DMS153 treated with DMSO at 0.1 percent for 48 hours (cell line): ENCODE results near the gene RPS19BP1.
"Not testable (repeated sequence)": the region's sequence is repeated elsewhere in the genome, so short reads cannot be mapped to it uniquely, and the experiment has no call there.

Experiments
- DNase-seq: peaks from one replicate; lab custom pipeline; 2025; ENCODE audit not compliant: unreplicated experiment; lab: John Stamatoyannopoulos, UW

The RPS19BP1 gene

GRCh38 chr22:39528681-39529486 lies 3.7 kb downstream of the RPS19BP1 start:
- peak; percentile 93 for DNase-seq

- peak; percentile 37 for DNase-seq
Observed at GRCh38 chr22:39528080-39528661, 4.4 kb downstream of the RPS19BP1 start.

GRCh38 chr22:39527481-39527961 lies 5.0 kb downstream of the RPS19BP1 start:
- no peak for DNase-seq

GRCh38 chr22:39526736-39527171 lies 5.8 kb downstream of the RPS19BP1 start:
- no peak for DNase-seq

GRCh38 chr22:39525658-39525975 lies 6.9 kb downstream of the RPS19BP1 start:
- DNase-seq = no peak

GRCh38 chr22:39524753-39525657 lies 7.5 kb downstream of the RPS19BP1 start:
- no peak for DNase-seq

- no peak for DNase-seq
Observed at GRCh38 chr22:39524089-39524752, 8.3 kb downstream of the RPS19BP1 start.

- no peak for DNase-seq
Observed at GRCh38 chr22:39522567-39523300, 9.8 kb downstream of the RPS19BP1 start.

GRCh38 chr22:39522091-39522490 lies 10.5 kb downstream of the RPS19BP1 start:
- not testable (repeated sequence) for DNase-seq

- DNase-seq = not testable (repeated sequence)
Observed at GRCh38 chr22:39521106-39521885, 11.3 kb downstream of the RPS19BP1 start.

GRCh38 chr22:39520226-39521105 lies 12.1 kb downstream of the RPS19BP1 start, which contains the start of gene ATF4:
Gene ATF4, plus strand, starts transcription at chr22:39520562. Its CDS starts 884 bp downstream, at chr22:39521446.
- DNase-seq = peak; percentile 94

- DNase-seq = peak; percentile 98
Observed at GRCh38 chr22:39519681-39520225, 12.8 kb downstream of the RPS19BP1 start.

- no peak for DNase-seq
Observed at GRCh38 chr22:39518996-39519680, 13.4 kb downstream of the RPS19BP1 start.

- no peak for DNase-seq
Observed at GRCh38 chr22:39518144-39518786, 14.3 kb downstream of the RPS19BP1 start.

- DNase-seq = no peak
Observed at GRCh38 chr22:39517470-39517869, 15.1 kb downstream of the RPS19BP1 start.

GRCh38 chr22:39515266-39516050 lies 17.1 kb downstream of the RPS19BP1 start:
- no peak for DNase-seq
